ENCODE measurements around the gene PSTK.

- TF ChIP-seq CTCF (IDR thresholded peaks at IDR 0.05) (no peak), POLR2A (IDR thresholded peaks at IDR 0.05) (no peak), EP300 (IDR thresholded peaks at IDR 0.05) (no peak), POLR2AphosphoS5 (IDR thresholded peaks at IDR 0.05) (no peak)
Observed at GRCh38 chr10:122998934-122999333, 18.7 kb downstream of the PSTK start.
